NCI-H69 (cell line): ENCODE data around the gene ZNF81.
"Not testable (repeated sequence)": the region's sequence is repeated elsewhere in the genome, so short reads cannot be mapped to it uniquely, and the experiment has no call there.

ENCODE experiments used
- DNase-seq: peaks from one replicate; lab custom pipeline; 2025; lab: John Stamatoyannopoulos, UW

The ZNF81 gene

DNA sequence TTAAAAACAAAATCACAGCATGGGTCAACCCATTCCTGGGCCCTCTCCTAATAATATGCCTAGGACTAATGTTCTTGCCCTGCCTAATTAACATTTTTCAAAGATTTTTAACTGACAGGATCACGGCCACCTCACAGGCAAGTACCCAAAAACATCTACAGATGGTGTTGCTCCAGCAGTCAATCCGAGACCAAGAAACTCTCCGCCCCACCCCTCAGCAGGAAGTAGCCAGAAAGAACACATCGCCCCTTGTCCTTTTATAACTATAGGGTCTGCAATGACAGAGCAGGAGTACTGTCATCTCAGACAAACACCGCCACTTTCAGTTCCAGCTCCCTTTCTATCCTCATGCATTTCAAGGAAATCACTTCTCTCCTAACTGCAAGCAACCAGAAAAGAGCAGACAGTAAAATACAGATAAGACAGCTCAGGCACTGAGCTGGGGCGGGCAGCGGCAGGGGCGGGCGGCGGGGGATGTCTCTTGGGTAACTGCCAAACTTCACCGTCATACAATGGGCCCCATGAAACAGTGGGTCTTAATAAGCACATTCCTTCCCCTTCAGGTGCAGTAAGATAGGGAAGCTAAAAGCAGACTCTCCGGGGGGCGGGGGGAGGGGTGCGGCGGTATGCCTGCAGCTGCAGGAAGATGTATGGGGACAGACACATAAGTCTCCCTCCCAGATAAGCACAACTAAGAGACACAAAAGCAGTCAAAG, 99.7 kb downstream of the ZNF81 start:
- peak; percentile 86 for DNase-seq

DNA sequence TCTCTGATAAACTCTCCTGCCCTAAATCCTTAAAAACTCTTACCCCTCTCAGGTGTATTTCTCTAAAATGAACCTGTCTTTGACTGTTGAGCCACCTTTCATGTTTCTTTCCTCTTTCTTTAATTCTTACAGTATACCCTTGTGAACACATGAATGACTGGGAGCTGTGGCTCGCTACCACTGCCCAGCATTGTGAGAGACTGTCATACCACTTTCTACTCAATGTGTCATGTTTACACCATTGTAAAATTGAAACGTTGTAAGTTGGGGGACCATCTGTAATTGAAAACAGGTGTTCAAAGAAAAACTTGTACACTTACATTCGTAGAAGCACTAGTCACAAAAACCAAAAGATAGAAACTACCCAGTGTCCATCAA, 100.2 kb downstream of the ZNF81 start:
- DNase-seq: no peak

DNA sequence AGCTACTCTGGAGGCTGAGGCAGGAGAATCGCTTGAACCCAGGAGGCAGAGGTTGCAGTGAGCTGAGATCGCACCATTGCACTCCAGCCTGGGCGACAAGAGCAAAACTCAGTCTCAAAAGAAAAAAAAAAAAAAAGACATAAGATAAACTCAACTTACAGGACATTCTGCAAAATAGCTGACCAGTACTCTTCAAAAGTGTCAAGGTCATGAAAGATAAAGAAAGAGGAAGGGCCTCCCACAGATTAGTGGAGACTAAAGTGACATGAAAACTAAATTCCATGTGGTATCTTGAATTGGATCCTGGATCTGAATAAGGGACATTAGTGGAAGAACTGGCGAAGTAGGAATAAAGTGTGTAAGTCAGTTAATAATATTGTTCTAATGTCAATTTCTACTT, 103.7 kb downstream of the ZNF81 start:
- no peak for DNase-seq

DNA sequence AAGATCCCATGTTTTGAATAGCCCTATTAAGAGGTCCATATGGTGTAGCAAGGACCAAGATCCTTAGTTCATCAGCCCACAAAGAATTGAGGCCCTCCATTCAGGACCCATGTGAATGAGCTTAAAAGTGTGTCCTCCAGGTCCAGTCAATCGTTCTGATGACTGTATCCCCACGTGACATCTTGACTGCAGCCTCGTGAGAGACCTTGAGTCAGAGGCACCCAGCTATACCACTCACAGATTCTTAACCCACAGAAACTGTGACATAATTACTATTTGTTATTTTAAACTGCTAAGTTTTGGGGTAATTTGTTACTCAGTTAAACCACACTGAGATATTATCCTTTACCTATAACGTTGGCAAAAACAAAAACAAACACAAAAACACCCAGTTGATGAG, 104.7 kb downstream of the ZNF81 start:
- DNase-seq: no peak

DNA sequence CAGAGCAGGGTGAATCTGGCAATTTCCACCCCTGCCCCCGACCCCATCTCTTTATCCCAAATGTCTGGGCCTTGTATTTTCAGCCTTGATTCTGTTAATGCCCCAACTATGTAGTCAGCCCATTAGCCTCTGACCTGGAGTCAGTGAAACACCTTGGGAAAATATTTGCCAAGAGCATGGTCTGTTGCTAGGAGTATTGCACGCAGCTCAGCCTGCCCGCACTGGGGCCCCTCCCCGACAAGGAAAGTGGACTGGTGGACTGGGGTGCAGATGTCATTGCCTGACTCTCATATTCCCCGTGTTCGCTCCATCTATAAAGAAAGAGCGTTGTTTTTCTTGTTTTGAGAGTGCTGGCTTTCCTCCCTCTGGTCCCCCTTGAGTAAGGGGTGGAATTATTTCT, 118.6 kb downstream of the ZNF81 start:
- not testable (repeated sequence) for DNase-seq

DNA sequence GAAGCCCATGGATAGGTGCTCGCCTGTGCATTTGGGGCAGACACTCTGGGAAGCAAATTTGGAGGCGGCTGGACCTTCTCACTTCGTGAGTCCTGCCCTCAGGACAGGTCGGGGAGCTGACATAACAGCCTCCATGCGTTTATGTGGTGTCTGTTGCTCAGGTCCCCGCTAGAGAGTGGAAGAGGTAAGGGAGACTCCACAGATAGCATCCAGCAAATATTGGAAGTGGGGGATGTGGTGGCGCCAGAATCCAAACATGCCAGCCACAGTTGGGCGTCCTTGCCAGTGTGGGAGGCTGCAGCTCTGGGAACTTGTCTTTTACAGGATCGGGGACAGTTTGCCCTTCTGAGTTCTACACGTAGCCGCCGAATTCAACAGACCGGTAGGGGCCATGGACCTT, 119.3 kb downstream of the ZNF81 start:
- DNase-seq: peak; percentile 23

DNA sequence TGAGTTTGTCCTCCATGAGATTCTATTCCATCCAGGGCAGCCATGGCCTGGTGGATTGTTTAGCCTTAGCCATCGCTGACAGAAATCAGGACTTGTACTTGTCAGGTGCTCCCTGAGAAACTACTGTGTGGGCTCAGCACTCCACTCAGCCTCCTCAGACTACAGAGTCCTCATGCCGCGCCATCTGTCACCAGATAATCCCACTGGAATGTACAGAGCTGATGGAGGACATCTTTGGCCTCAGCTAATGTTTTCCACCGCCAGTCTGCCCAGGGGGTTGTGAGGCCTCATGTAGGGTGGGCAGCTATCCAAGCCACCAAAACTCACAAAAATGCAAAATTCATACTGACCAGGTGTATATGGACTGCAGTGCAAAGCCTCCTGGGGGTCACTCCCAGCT, 121.5 kb downstream of the ZNF81 start:
- not testable (repeated sequence) for DNase-seq

DNA sequence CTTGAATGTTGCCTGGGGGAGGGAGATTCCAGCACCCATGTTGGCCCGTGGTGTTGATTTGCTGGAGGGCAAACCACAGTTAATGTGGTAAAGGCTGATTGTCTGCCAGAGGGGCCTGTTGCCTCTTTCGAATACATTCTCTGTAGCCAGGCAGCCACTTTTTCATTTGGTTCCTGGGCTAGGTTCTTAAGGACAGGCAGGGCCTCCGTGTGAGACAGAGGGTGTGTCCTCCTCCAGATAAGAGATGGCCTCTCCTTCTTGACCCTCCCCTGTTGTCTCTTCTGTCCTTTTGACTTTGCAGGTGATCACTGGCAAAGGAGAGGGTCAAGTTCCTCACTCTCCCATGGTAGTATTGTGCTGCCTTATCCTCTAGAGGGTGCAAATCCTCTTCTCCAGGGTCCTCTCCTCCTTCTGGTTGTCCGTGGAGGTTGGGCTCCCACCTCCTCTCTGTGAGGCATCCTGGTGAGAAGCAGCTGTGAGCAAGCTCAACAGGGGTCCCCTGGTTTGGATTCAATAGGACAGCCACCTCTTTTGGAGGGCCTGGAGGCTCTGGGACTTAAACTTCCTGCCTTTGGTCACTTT, 122.2 kb downstream of the ZNF81 start:
- DNase-seq: peak; percentile 62

DNA sequence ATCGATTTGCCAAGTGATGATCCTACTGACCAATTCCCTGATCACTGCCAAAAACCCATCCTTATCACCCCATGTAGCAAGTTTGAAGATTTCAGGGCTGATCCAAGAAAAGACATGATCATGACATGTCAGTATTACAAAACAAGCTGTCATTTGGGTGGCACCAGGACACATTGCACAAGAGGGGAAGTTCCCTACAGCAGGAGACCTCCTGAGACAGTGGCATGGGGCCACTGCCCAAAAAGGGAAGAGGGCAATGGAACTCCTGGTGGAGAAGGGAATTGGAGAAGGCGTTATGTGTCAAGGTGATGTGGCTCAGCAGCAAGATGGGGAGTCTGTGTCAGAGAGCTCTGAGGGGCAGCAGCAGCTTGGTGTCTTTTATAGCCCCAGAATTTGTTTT, 123.7 kb downstream of the ZNF81 start:
- DNase-seq: no peak

DNA sequence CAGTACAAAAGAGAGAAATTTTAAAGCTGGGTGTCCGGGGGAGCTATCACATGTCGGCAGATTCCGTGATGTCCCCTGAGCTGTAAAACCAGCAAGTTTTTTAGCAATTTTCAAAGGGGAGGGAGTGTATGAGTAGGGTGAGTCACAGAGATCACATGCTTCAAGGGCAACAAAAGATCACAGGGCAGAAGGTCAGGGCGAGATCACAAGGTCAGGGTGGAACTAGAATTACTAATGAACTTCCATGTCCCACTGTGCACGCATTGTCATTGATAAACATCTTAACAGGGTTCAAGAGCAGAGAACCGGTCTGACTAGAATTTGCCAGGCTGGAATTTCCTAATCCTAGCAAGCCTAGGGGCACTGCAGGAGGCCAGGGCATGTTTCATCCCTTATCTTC, 125.1 kb downstream of the ZNF81 start:
- DNase-seq: not testable (repeated sequence)

DNA sequence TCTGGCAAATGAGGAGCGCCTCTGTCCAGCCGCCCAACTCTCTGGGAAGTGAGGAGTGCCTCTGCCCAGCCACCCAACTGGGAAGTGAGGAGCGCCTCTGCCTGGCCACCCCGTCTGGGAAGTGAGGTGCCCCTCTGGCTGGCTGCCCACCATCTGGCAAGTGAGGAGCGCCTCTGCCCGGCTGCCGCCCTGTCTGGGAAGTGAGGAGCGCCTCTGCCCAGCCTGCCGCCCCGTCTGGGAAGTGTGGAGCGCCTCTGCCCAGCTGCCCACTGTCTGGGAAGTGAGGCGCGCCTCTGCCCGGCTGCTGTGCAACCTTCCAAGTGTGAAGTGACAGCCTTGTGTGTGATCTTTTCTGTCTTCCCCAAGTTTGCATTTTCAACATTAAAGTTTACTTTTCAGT, 128.8 kb downstream of the ZNF81 start:
- not testable (repeated sequence) for DNase-seq
